ENCODE results near the gene TEDDM1. TPM values are rescaled to one million over a fixed set of nuclear protein-coding genes. Genes with fewer than 3 reads are reported as not detected.

The TEDDM1 gene
- total and polyA plus RNA-seq, 2 experiments from 2014 or later, result not detected

- Histone ChIP-seq H3K4me2 (no peak overlapping the region), H3F3A (replicated peaks; ENCODE audit: low read depth) (peaks cover 41% of the 10 kb centered on the region), H2AFZ (no peak overlapping the region), H3K79me2 (replicated peaks; ENCODE audit: insufficient read depth) (peaks cover 66% of the 10 kb centered on the region), H3K4me3 (no peak overlapping the region), H3K36me3 (ENCODE audit: insufficient read depth) (peaks cover 70% of the 10 kb centered on the region), H3K27ac (ENCODE audit: low read depth) (no peak overlapping the region), H3K9me2 (ENCODE audit: insufficient read depth) (no peaks in the 10 kb centered on the region), H3K27me3 (ENCODE audit: insufficient read depth) (no peaks in the 10 kb centered on the region), H4K20me1 (replicated peaks; ENCODE audit: insufficient read depth) (peaks cover 66% of the 10 kb centered on the region), H3K4me1 (ENCODE audit: insufficient read depth) (peaks cover 14% of the 10 kb centered on the region; the same call in 1 of the 2 replicates)
- no peak for ATAC-seq
- DNase-seq (ENCODE audit: low spot score), result no peak
- peaks cover 89% of the 10 kb centered on the region for H3K36me3 Mint-ChIP-seq (ENCODE audit: low read depth)
- H3K4me3 Mint-ChIP-seq, result no peak overlapping the region
- TF ChIP-seq ZNF331 (CRISPR knock-in tag; IDR thresholded peaks at IDR 0.05; ENCODE audit: low read depth) (no peak), JUNB (IDR thresholded peaks at IDR 0.05; ENCODE audit: unreplicated experiment) (no peak), NANOG (IDR thresholded peaks at IDR 0.05; ENCODE audit: borderline replicate concordance) (no peak), ZNF114 (CRISPR knock-in tag; IDR thresholded peaks at IDR 0.05) (no peak), ZNF462 (CRISPR knock-in tag; IDR thresholded peaks at IDR 0.05) (no peak), CREB1 (CRISPR knock-in tag; IDR thresholded peaks at IDR 0.05; ENCODE audit: low read depth) (no peak), REST (IDR thresholded peaks at IDR 0.05; ENCODE audit: unreplicated experiment) (no peak), CTCF (conservative IDR thresholded peaks at IDR 0.05; ENCODE audit: low read depth in 2 of 2) (no peak), ETS1 (IDR thresholded peaks at IDR 0.05) (no peak), STAT1 (IDR thresholded peaks at IDR 0.05; ENCODE audit: unreplicated experiment) (no peak), EZH2phosphoT487 (IDR thresholded peaks at IDR 0.05; ENCODE audit: unreplicated experiment) (no peak), EZH2 (IDR thresholded peaks at IDR 0.05; ENCODE audit: low read depth, unreplicated experiment) (no peak), POLR2AphosphoS5 (IDR thresholded peaks at IDR 0.05; ENCODE audit: low read depth) (no peak)
- H3K9me3 Mint-ChIP-seq, result no peaks in the 10 kb centered on the region; the same call in 2 of the 3 replicates
- peaks cover 10% of the 10 kb centered on the region; the same call in 2 of the 3 replicates for H3K4me1 Mint-ChIP-seq
- H3K27ac Mint-ChIP-seq, result no peak overlapping the region
- H3K27me3 Mint-ChIP-seq (ENCODE audit: insufficient read depth, low read depth, poor library complexity), result peaks cover 14% of the 10 kb centered on the region
These were observed 13.5 kb downstream of the TEDDM1 start for GRCh38 chr1:182386980-182387379.

All from GM23338 (cell line).